Osteoblast (primary cell): ENCODE data around the gene MLIP. TPM values are rescaled to one million over a fixed set of nuclear protein-coding genes. Genes with fewer than 3 reads are reported as not detected.

Experiments used
- DNase-seq: peaks from one replicate; pipeline ENCODE4 v3.0.0; 2011; ENCODE audit warnings: low spot score, mixed read lengths; ENCODE audit not compliant: insufficient read length; ENCODE audit errors: missing footprints
- H2AFZ ChIP-seq: 2 replicates; pipeline ENCODE4 v1.6.0; 2011; ENCODE audit warnings: mild to moderate bottlenecking, low read length
- H3K27ac ChIP-seq: 2 replicates; pipeline ENCODE4 v1.5.1; 2011; ENCODE audit warnings: mild to moderate bottlenecking, low read depth, low read length, moderate library complexity
- H3K27me3 ChIP-seq: 2 replicates; pipeline ENCODE4 v1.6.0; 2012; ENCODE audit warnings: mild to moderate bottlenecking, control low read depth, inconsistent platforms, low read length, moderate library complexity; ENCODE audit not compliant: insufficient read depth
- H3K36me3 ChIP-seq: 2 replicates; pipeline ENCODE4 v1.5.1; 2011; ENCODE audit warnings: mild to moderate bottlenecking, low read length, control low read depth, moderate library complexity; ENCODE audit not compliant: insufficient read depth
- H3K4me1 ChIP-seq: 2 replicates; pipeline ENCODE4 v1.5.1; 2011; ENCODE audit warnings: mild to moderate bottlenecking, low read length, control low read depth, moderate library complexity; ENCODE audit not compliant: insufficient read depth
- H3K4me2 ChIP-seq: 2 replicates; pipeline ENCODE4 v1.6.0; 2011; ENCODE audit warnings: mild to moderate bottlenecking, low read length; ENCODE audit not compliant: insufficient read depth
- H3K4me3 ChIP-seq: fragments of 200-600 bp; sonication (generic); 3 replicates; pipeline ENCODE4 v1.5.1; 2012; ENCODE audit warnings: mild to moderate bottlenecking, low read length, inconsistent platforms; ENCODE audit not compliant: insufficient read depth
- H3K79me2 ChIP-seq: 2 replicates; pipeline ENCODE4 v1.6.0; 2012; ENCODE audit warnings: mild to moderate bottlenecking, low read length, control low read depth, inconsistent platforms; ENCODE audit not compliant: insufficient read depth
- H3K9me3 ChIP-seq: 2 replicates; pipeline ENCODE4 v1.5.1; 2011; ENCODE audit warnings: low read depth, low read length, control low read depth
- H4K20me1 ChIP-seq: 2 replicates; pipeline ENCODE4 v1.6.0; 2012; ENCODE audit warnings: mild to moderate bottlenecking, low read length, control low read depth; ENCODE audit not compliant: insufficient read depth
- CTCF ChIP-seq: IDR thresholded peaks from 2 replicates; pipeline ENCODE4 v1.5.1; 2011; ENCODE audit warnings: mild to moderate bottlenecking, low read depth, low read length, moderate library complexity; ENCODE audit errors: extremely low read depth
- total RNA-seq: library from RNA; depleted of rRNA; stranded (reverse); fragments of >200 nt; gene quantifications from 2 replicates; pipeline ENCODE4 v1.2.3, GENCODE V29; 2012

The MLIP gene
- total RNA-seq, 1 donor: 0.36 TPM

GRCh38 chr6:54098450-54099044 lies 12.7 kb upstream of the MLIP start:
- no peak overlapping the region for H3K4me3 ChIP-seq
- no peak overlapping the region for H3K4me2 ChIP-seq
- H3K9me3 ChIP-seq: no peaks in the 10 kb centered on the region
- no peaks in the 10 kb centered on the region for H3K79me2 ChIP-seq
- no peak overlapping the region for H2AFZ ChIP-seq
- no peaks in the 10 kb centered on the region for H3K36me3 ChIP-seq
- no peak for DNase-seq
- no peaks in the 10 kb centered on the region for H3K4me1 ChIP-seq
- H3K27me3 ChIP-seq: no peaks in the 10 kb centered on the region
- H3K27ac ChIP-seq: no peak overlapping the region
- H4K20me1 ChIP-seq: no peaks in the 10 kb centered on the region
- TF ChIP-seq CTCF: no peak

- TF ChIP-seq CTCF: no peak
- H3K4me2 ChIP-seq: no peak overlapping the region
- no peaks in the 10 kb centered on the region for H3K9me3 ChIP-seq
- H4K20me1 ChIP-seq: no peaks in the 10 kb centered on the region
- no peaks in the 10 kb centered on the region for H3K79me2 ChIP-seq
- no peak overlapping the region for H3K4me3 ChIP-seq
- no peaks in the 10 kb centered on the region for H3K36me3 ChIP-seq
- DNase-seq: no peak
- H3K4me1 ChIP-seq: no peaks in the 10 kb centered on the region
- no peak overlapping the region for H2AFZ ChIP-seq
- no peak overlapping the region for H3K27ac ChIP-seq
- H3K27me3 ChIP-seq: no peaks in the 10 kb centered on the region
These were observed 12.0 kb upstream of the MLIP start for GRCh38 chr6:54099225-54099624.

- peak overlapping the region; percentile 17 for H3K4me2 ChIP-seq
- H3K4me3 ChIP-seq: no peak overlapping the region
- no peaks in the 10 kb centered on the region for H3K4me1 ChIP-seq
- H3K27me3 ChIP-seq: no peaks in the 10 kb centered on the region
- no peak for DNase-seq
- no peak overlapping the region for H3K27ac ChIP-seq
- no peak overlapping the region for H2AFZ ChIP-seq
- H4K20me1 ChIP-seq: no peaks in the 10 kb centered on the region
- no peaks in the 10 kb centered on the region for H3K79me2 ChIP-seq
- H3K9me3 ChIP-seq: no peaks in the 10 kb centered on the region
- TF ChIP-seq CTCF: no peak
- no peaks in the 10 kb centered on the region for H3K36me3 ChIP-seq
These were observed 10.7 kb upstream of the MLIP start for GRCh38 chr6:54100411-54101006.

GRCh38 chr6:54102238-54102637 lies 9.0 kb upstream of the MLIP start:
- Histone ChIP-seq H3K79me2 (no peaks in the 10 kb centered on the region), H3K27ac (no peak overlapping the region), H3K4me3 (no peak overlapping the region), H3K27me3 (no peaks in the 10 kb centered on the region), H3K4me1 (no peaks in the 10 kb centered on the region), H3K36me3 (no peaks in the 10 kb centered on the region), H4K20me1 (no peaks in the 10 kb centered on the region), H3K4me2 (no peak overlapping the region), H2AFZ (no peak overlapping the region), H3K9me3 (no peaks in the 10 kb centered on the region)
- no peak for TF ChIP-seq CTCF
- no peak for DNase-seq
